GM10248 (cell line): ENCODE data around the gene CACNA1E.

Source experiments
- CTCF ChIA-PET: fragments of 300-600 bp; sonication (Branson Sonifier 250); formaldehyde crosslinking; extraction: SDS; loops from one replicate; lab custom pipeline; 2021; ENCODE audit warnings: antibody characterized with exemption; lab: Yijun Ruan, JAX
- POLR2A ChIA-PET: fragments of 350-650 bp; sonication (Branson Sonifier 250); formaldehyde crosslinking; extraction: SDS; loops from one replicate; lab custom pipeline; 2020; ENCODE audit warnings: antibody characterized with exemption; lab: Yijun Ruan, JAX
- DNase-seq: peaks from one replicate; pipeline ENCODE4 v3.0.0; 2012; ENCODE audit errors: extremely low spot score
- TF ChIP-seq, protein P1 (sequence below): IDR thresholded peaks from 2 replicates; pipeline ENCODE4 v1.5.1; 2012; ENCODE audit warnings: mild to moderate bottlenecking, low read depth; ENCODE audit errors: extremely low read depth, missing control alignments, control extremely low read depth

Gene CACNA1E

DNA sequence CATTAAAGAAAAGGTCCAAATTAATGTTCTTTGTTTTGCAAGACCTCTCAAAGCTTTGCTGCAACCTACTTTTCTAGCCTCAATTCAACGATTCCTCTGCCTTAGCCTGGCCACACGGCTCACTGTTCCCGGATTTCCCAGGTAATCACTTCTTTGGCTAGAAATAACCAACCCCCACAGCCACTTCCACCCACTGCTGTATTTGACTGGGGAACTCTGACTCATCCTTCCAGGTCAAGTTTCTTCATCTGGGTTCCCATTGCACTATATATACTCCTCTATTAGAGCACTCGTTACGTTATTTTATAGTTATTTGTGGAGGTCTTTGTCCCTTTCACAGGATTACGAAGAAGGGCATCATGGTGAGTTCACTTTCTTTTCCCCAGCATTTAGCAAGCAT lies 185.9 kb downstream of the CACNA1E start:
- no peak for DNase-seq
- ChIA-PET CTCF (interaction anchor here (1.1 to 2.2 kb wide), 5 partner anchors 10 to 29 kb away, joined by 3 to 6 read pairs (median 3); no protein-coding TSS in a partner anchor), POLR2A (no interaction called here)
- TF ChIP-seq, protein P1, sequence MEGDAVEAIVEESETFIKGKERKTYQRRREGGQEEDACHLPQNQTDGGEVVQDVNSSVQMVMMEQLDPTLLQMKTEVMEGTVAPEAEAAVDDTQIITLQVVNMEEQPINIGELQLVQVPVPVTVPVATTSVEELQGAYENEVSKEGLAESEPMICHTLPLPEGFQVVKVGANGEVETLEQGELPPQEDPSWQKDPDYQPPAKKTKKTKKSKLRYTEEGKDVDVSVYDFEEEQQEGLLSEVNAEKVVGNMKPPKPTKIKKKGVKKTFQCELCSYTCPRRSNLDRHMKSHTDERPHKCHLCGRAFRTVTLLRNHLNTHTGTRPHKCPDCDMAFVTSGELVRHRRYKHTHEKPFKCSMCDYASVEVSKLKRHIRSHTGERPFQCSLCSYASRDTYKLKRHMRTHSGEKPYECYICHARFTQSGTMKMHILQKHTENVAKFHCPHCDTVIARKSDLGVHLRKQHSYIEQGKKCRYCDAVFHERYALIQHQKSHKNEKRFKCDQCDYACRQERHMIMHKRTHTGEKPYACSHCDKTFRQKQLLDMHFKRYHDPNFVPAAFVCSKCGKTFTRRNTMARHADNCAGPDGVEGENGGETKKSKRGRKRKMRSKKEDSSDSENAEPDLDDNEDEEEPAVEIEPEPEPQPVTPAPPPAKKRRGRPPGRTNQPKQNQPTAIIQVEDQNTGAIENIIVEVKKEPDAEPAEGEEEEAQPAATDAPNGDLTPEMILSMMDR: no peak

- ChIA-PET CTCF (interaction anchor here (1.8 to 3.6 kb wide), 2 partner anchors 12 to 195 kb away, joined by 5 to 44 read pairs; no protein-coding TSS in a partner anchor), POLR2A (interaction anchor here (0.7 kb wide), 1 partner anchor 29 kb away, joined by 4 read pairs; no protein-coding TSS in a partner anchor)
- TF ChIP-seq, protein P1: no peak
- no peak for DNase-seq
Observed at GRCh38 chr1:181674617-181675016, 191.3 kb downstream of the CACNA1E start.

- TF ChIP-seq, protein P1: no peak
- ChIA-PET CTCF (interaction anchor here (1.5 to 3.6 kb wide), 7 partner anchors 9 to 261 kb away, joined by 4 to 44 read pairs (median 11); no protein-coding TSS in a partner anchor), POLR2A (no interaction called here)
- DNase-seq: no peak
Observed at GRCh38 chr1:181675091-181675917, 192.0 kb downstream of the CACNA1E start.

GRCh38 chr1:181675918-181676190 lies 192.5 kb downstream of the CACNA1E start:
- DNase-seq: no peak
- TF ChIP-seq, protein P1: no peak
- POLR2A ChIA-PET: no interaction called here
- CTCF ChIA-PET: interaction anchor here (1.0 to 3.6 kb wide), 9 partner anchors 9 to 260 kb away, joined by 3 to 44 read pairs (median 11); no protein-coding TSS in a partner anchor

DNA sequence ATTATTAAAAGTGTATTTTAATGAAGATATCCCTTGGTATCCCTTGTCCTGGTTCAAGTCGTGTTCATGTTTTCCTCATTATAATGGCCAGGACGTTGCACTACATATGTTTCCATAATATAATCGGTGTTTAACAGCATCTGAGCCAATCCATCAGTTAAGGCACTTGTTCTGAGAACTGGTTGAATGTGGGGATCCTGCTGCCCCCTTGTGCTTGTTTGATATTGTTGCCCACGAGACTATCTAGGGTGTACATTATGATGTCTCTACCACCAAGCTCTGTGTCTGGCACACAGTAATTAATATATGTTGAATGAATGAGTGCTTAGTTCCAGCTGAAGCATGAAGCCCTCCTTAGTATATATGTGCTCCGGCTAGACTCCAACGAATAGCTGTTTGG lies 193.0 kb downstream of the CACNA1E start:
- TF ChIP-seq, protein P1: peak; percentile 39
- ChIA-PET CTCF (interaction anchor here (0.8 to 3.6 kb wide), 15 partner anchors 10 to 260 kb away, joined by 3 to 44 read pairs (median 5); no protein-coding TSS in a partner anchor), POLR2A (no interaction called here)
- peak; percentile 71 for DNase-seq

DNA sequence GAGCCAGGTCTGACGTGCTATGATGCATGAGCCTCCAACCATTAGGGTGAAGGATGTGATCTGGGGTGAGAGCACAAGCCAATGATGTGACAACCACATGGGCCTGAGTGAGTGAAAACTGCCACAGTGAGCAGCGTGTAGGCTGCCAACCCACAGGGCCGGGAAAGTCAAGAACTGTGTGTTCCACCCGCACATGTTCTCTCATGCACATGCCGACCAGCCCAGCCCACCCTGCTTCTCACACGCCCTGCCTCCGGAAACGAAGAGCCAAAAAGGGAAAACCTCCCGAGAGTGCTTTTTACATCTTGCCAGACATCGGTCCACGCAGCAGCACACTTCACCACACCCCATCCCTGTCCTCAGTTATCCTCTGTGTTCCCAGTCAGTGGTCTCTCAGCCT lies 197.0 kb downstream of the CACNA1E start:
- ChIA-PET CTCF (no interaction called here), POLR2A (no interaction called here)
- TF ChIP-seq, protein P1: no peak
- DNase-seq: no peak
